ENCODE measurements around the gene SLC12A9.

Gene SLC12A9

GRCh38 chr7:100826514-100827329, 25.8 kb upstream of the SLC12A9 start:
- no peaks in the 10 kb centered on the region for H3K79me2 ChIP-seq (ENCODE audit: control insufficient read depth, low read length)
- peak overlapping the region; percentile 42; the same call in 1 of the 2 replicates for H3K4me2 ChIP-seq (ENCODE audit: low read length)
- no peaks in the 10 kb centered on the region for H3K36me3 ChIP-seq (ENCODE audit: control insufficient read depth, low read length)
- H4K20me1 ChIP-seq (ENCODE audit: control insufficient read depth, insufficient read depth, low read depth, low read length): no peaks in the 10 kb centered on the region; the same call in 1 of the 2 replicates
- no peaks in the 10 kb centered on the region for H3K9me2 ChIP-seq (replicated peaks; ENCODE audit: control insufficient read depth, low read length)
- H3K4me1 ChIP-seq (ENCODE audit: control insufficient read depth, low read length): 0 out of 2 replicates have a peak, but pooled peaks cover 4% of the 10 kb centered on the region
- no peak overlapping the region for H3K4me3 ChIP-seq (ENCODE audit: low read length)
- TF ChIP-seq EZH2phosphoT487 (IDR thresholded peaks at IDR 0.05; ENCODE audit: borderline replicate concordance, low read length) (peak; percentile 58; the same call in 1 of the 2 replicates), CTCF (IDR thresholded peaks at IDR 0.05; ENCODE audit: low read depth, low read length, poor library complexity, severe bottlenecking) (no peak)
- no peaks in the 10 kb centered on the region for H3F3A ChIP-seq (ENCODE audit: control insufficient read depth, insufficient read depth)
- no peaks in the 10 kb centered on the region for H3K9me3 ChIP-seq (ENCODE audit: control insufficient read depth, insufficient read depth, low read length)
- H3K27me3 ChIP-seq (ENCODE audit: control insufficient read depth, low read length): peaks cover 50% of the 10 kb centered on the region
- H3K27ac ChIP-seq (ENCODE audit: low read depth, low read length): no peak overlapping the region

GRCh38 chr7:100827330-100828226, 24.9 kb upstream of the SLC12A9 start, which contains the start of gene EPHB4:
EPHB4 (minus strand) TSS chr7:100827523; CDS start chr7:100827030, 493 bp downstream.
- 0 out of 2 replicates have a peak, but pooled peaks cover 4% of the 10 kb centered on the region for H3K4me1 ChIP-seq (ENCODE audit: control insufficient read depth, low read length)
- H3K27ac ChIP-seq (ENCODE audit: low read depth, low read length): no peak within 1 kb of the TSS
- H3F3A ChIP-seq (ENCODE audit: control insufficient read depth, insufficient read depth): no peaks in the 10 kb centered on the region
- H3K4me3 ChIP-seq (ENCODE audit: low read length): peak within 1 kb of the TSS; percentile 35
- H3K9me2 ChIP-seq (replicated peaks; ENCODE audit: control insufficient read depth, low read length): no peaks in the 10 kb centered on the region
- no peaks in the 10 kb centered on the region; the same call in 1 of the 2 replicates for H4K20me1 ChIP-seq (ENCODE audit: control insufficient read depth, insufficient read depth, low read depth, low read length)
- peak within 1 kb of the TSS; percentile 42 for H3K4me2 ChIP-seq (ENCODE audit: low read length)
- H3K36me3 ChIP-seq (ENCODE audit: control insufficient read depth, low read length): no peaks in the 10 kb centered on the region
- H3K9me3 ChIP-seq (ENCODE audit: control insufficient read depth, insufficient read depth, low read length): no peaks in the 10 kb centered on the region
- TF ChIP-seq EZH2phosphoT487 (IDR thresholded peaks at IDR 0.05; ENCODE audit: borderline replicate concordance, low read length) (peak; percentile 58; the same call in 1 of the 2 replicates), CTCF (IDR thresholded peaks at IDR 0.05; ENCODE audit: low read depth, low read length, poor library complexity, severe bottlenecking) (peak; percentile 35)
- peaks cover 50% of the 10 kb centered on the region for H3K27me3 ChIP-seq (ENCODE audit: control insufficient read depth, low read length)
- H3K79me2 ChIP-seq (ENCODE audit: control insufficient read depth, low read length): no peaks in the 10 kb centered on the region

- H3K9me2 ChIP-seq (replicated peaks; ENCODE audit: control insufficient read depth, low read length): no peaks in the 10 kb centered on the region
- no peaks in the 10 kb centered on the region for H3K79me2 ChIP-seq (ENCODE audit: control insufficient read depth, low read length)
- H3F3A ChIP-seq (ENCODE audit: control insufficient read depth, insufficient read depth): no peaks in the 10 kb centered on the region
- H3K27ac ChIP-seq (ENCODE audit: low read depth, low read length): no peak overlapping the region
- TF ChIP-seq CTCF (IDR thresholded peaks at IDR 0.05; ENCODE audit: low read depth, low read length, poor library complexity, severe bottlenecking) (no peak), EZH2phosphoT487 (IDR thresholded peaks at IDR 0.05; ENCODE audit: borderline replicate concordance, low read length) (no peak)
- no peak overlapping the region for H3K4me2 ChIP-seq (ENCODE audit: low read length)
- H3K27me3 ChIP-seq (ENCODE audit: control insufficient read depth, low read length): peaks cover 46% of the 10 kb centered on the region
- no peaks in the 10 kb centered on the region for H3K36me3 ChIP-seq (ENCODE audit: control insufficient read depth, low read length)
- no peaks in the 10 kb centered on the region for H3K9me3 ChIP-seq (ENCODE audit: control insufficient read depth, insufficient read depth, low read length)
- H3K4me3 ChIP-seq (ENCODE audit: low read length): no peak overlapping the region
- 0 out of 2 replicates have a peak, but pooled peaks cover 4% of the 10 kb centered on the region for H3K4me1 ChIP-seq (ENCODE audit: control insufficient read depth, low read length)
- no peaks in the 10 kb centered on the region; the same call in 1 of the 2 replicates for H4K20me1 ChIP-seq (ENCODE audit: control insufficient read depth, insufficient read depth, low read depth, low read length)
These were observed 23.3 kb upstream of the SLC12A9 start for GRCh38 chr7:100829150-100829716.
